ENCODE results near the gene OR13H1.

OR13H1 gene

GRCh38 chrX:131588995-131589394, 45.1 kb downstream of the OR13H1 start:
- TF ChIP-seq ZNF274 (IDR thresholded peaks at IDR 0.05; ENCODE audit: low read depth, low read length), result no peak
- no peak overlapping the region for H3K4me3 ChIP-seq (ENCODE audit: low read length)

All from GM08714 (cell line).